GM23338 (cell line): ENCODE results near the gene FAM110A. TPM values are rescaled to one million over a fixed set of nuclear protein-coding genes. Genes with fewer than 3 reads are reported as not detected.

Source experiments
- ATAC-seq: fragments of 200-7000 bp; cut with Tn5 transposase; 3 replicates; pipeline ENCODE4 v1.9.1; 2020
- DNase-seq: peaks from one replicate; pipeline ENCODE4 v3.0.0-alpha.2; 2015; ENCODE audit warnings: low spot score
- H2AFZ ChIP-seq: fragments of 200-600 bp; sonication (generic); 2 replicates; pipeline ENCODE4 v1.8.0; 2016; ENCODE audit warnings: antibody characterized with exemption, mild to moderate bottlenecking, moderate library complexity
- H3F3A ChIP-seq: fragments of 200-600 bp; sonication (generic); replicated peaks from 2 replicates; pipeline ENCODE4 v1.8.0; 2017; ENCODE audit warnings: antibody characterized with exemption, mixed run types, low read depth
- H3K27ac ChIP-seq: fragments of 200-600 bp; sonication (generic); 2 replicates; pipeline ENCODE4 v1.6.1; 2016; ENCODE audit warnings: low read depth
- H3K27me3 ChIP-seq: fragments of 200-600 bp; sonication (generic); 2 replicates; pipeline ENCODE4 v1.8.0; 2016; ENCODE audit warnings: mild to moderate bottlenecking, mixed run types, moderate library complexity; ENCODE audit not compliant: insufficient read depth
- H3K36me3 ChIP-seq: fragments of 200-600 bp; sonication (generic); 2 replicates; pipeline ENCODE4 v1.8.0; 2016; ENCODE audit warnings: mild to moderate bottlenecking; ENCODE audit not compliant: insufficient read depth
- H3K4me1 ChIP-seq: fragments of 200-600 bp; sonication (generic); 2 replicates; pipeline ENCODE4 v1.8.0; 2016; ENCODE audit warnings: mild to moderate bottlenecking, moderate library complexity; ENCODE audit not compliant: insufficient read depth
- H3K4me2 ChIP-seq: fragments of 200-600 bp; sonication (generic); 2 replicates; pipeline ENCODE4 v1.7.1; 2017; ENCODE audit warnings: mixed run types
- H3K4me3 ChIP-seq: fragments of 200-600 bp; sonication (generic); 2 replicates; pipeline ENCODE4 v1.6.1; 2016; ENCODE audit warnings: mixed run types
- H3K79me2 ChIP-seq: fragments of 200-600 bp; sonication (generic); replicated peaks from 2 replicates; pipeline ENCODE4 v1.8.0; 2017; ENCODE audit warnings: mild to moderate bottlenecking; ENCODE audit not compliant: insufficient read depth
- H3K9me2 ChIP-seq: fragments of 200-600 bp; sonication (generic); 2 replicates; pipeline ENCODE4 v1.8.0; 2017; ENCODE audit not compliant: insufficient read depth
- H4K20me1 ChIP-seq: fragments of 200-600 bp; sonication (generic); replicated peaks from 2 replicates; pipeline ENCODE4 v1.8.0; 2017; ENCODE audit warnings: mild to moderate bottlenecking; ENCODE audit not compliant: insufficient read depth
- H3K27ac Mint-ChIP-seq: 2 replicates; pipeline ENCODE4 v1.8.0; 2020; ENCODE audit warnings: inconsistent platforms, mild to moderate bottlenecking, moderate library complexity, mixed read lengths
- H3K27me3 Mint-ChIP-seq: 3 replicates; pipeline ENCODE4 v1.8.0; 2022; ENCODE audit warnings: low read depth, mild to moderate bottlenecking, moderate library complexity, mixed read lengths, inconsistent platforms; ENCODE audit not compliant: insufficient read depth, poor library complexity
- H3K36me3 Mint-ChIP-seq: 3 replicates; pipeline ENCODE4 v1.8.0; 2021; ENCODE audit warnings: low read depth, mild to moderate bottlenecking, inconsistent platforms, moderate library complexity, mixed read lengths
- H3K4me1 Mint-ChIP-seq: 3 replicates; pipeline ENCODE4 v1.8.0; 2020; ENCODE audit warnings: mild to moderate bottlenecking, inconsistent platforms, mixed read lengths
- H3K4me3 Mint-ChIP-seq: 3 replicates; pipeline ENCODE4 v1.8.0; 2021; ENCODE audit warnings: moderate library complexity, mild to moderate bottlenecking, inconsistent platforms, mixed read lengths
- H3K9me3 Mint-ChIP-seq: 3 replicates; pipeline ENCODE4 v1.8.0; 2020; ENCODE audit warnings: moderate library complexity, mild to moderate bottlenecking, inconsistent platforms, mixed read lengths
- CREB1 ChIP-seq: fragments of 250-450 bp; sonication (Bioruptor Pico); IDR thresholded peaks from 2 replicates; pipeline ENCODE4 v1.5.0; 2020; ENCODE audit warnings: low read depth, mild to moderate bottlenecking, moderate library complexity
- EZH2 ChIP-seq: fragments of 200-600 bp; sonication (generic); IDR thresholded peaks from one replicate; pipeline ENCODE4 v1.8.0; 2017; ENCODE audit warnings: antibody characterized with exemption, mild to moderate bottlenecking, low read depth; ENCODE audit not compliant: unreplicated experiment
- EZH2phosphoT487 ChIP-seq: fragments of 200-600 bp; sonication (generic); IDR thresholded peaks from one replicate; pipeline ENCODE4 v1.8.1; 2018; ENCODE audit warnings: antibody characterized with exemption; ENCODE audit not compliant: unreplicated experiment
- NANOG ChIP-seq: IDR thresholded peaks from 2 replicates; pipeline ENCODE4 v1.6.1; 2016; ENCODE audit warnings: antibody characterized with exemption, borderline replicate concordance
- POLR2AphosphoS5 ChIP-seq: IDR thresholded peaks from 2 replicates; pipeline ENCODE4 v1.6.1; 2016; ENCODE audit warnings: antibody characterized with exemption, low read depth
- STAT1 ChIP-seq: IDR thresholded peaks from one replicate; pipeline ENCODE4 v1.6.1; 2016; ENCODE audit warnings: antibody characterized with exemption; ENCODE audit not compliant: unreplicated experiment
- ZNF114 ChIP-seq: fragments of 250-450 bp; sonication (Bioruptor Pico); IDR thresholded peaks from 2 replicates; pipeline ENCODE4 v1.5.0; 2020; ENCODE audit warnings: mild to moderate bottlenecking, moderate library complexity
- ZNF331 ChIP-seq: fragments of 250-450 bp; sonication (Bioruptor Pico); IDR thresholded peaks from 2 replicates; pipeline ENCODE4 v1.5.0; 2020; ENCODE audit warnings: low read depth, mild to moderate bottlenecking, moderate library complexity
- polyA plus RNA-seq: library from polyadenylated mRNA; unstranded; fragments of >200 nt; fragmentation: Nextera tagmentation; extraction: Ambion mirVana; gene quantifications from 2 replicates; pipeline ENCODE4 v1.2.1, GENCODE V29; 2016
- total RNA-seq: library from RNA; depleted of rRNA; stranded (reverse); fragments of >200 nt; shearing (Covaris generic); gene quantifications from 2 replicates; pipeline ENCODE4 v1.2.3, GENCODE V29; 2014
- TF ChIP-seq, protein P1 (sequence below): IDR thresholded peaks from 2 replicates; pipeline ENCODE4 v1.6.1; 2016; ENCODE audit warnings: antibody characterized with exemption
- TF ChIP-seq, protein P2 (sequence below): IDR thresholded peaks from one replicate; pipeline ENCODE4 v1.6.1; 2018; ENCODE audit warnings: antibody characterized with exemption; ENCODE audit not compliant: unreplicated experiment
- TF ChIP-seq, protein P3 (sequence below), 2 experiments: fragments of 200-600 bp in 1 of 2; sonication (generic) in 1 of 2; conservative IDR thresholded peaks; 2 replicates each; pipeline versions ENCODE4 v1.5.1 to v1.6.1; 2016 to 2017; ENCODE audit warnings: antibody characterized with exemption in 2 of 2, low read depth in 2 of 2, mild to moderate bottlenecking in 2 of 2, moderate library complexity in 1 of 2

FAM110A gene
- total and polyA plus RNA-seq, 2 experiments from 2014 or later: 10.7 to 13.7 TPM

DNA sequence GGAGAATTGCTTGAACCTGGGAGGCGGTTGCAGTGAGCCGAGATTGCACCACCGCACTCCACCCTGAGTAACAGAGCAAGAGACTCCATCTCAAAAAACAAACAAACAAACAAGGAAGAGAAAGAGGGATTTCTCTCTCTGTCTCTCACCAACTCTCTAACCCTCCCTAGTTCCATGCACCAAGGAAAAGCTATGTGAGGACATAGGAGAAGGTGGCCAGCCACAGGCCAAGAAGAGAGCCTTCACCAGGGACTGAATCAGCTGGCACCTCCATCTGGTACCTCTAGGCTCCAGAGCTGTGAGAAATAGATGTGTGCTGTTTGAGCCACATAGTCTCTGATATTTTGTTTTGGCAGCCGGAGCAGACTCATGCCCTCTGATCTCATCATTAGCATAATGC, 9.0 kb upstream of the FAM110A start:
- no peaks in the 10 kb centered on the region for H3K27me3 ChIP-seq
- no peaks in the 10 kb centered on the region for H4K20me1 ChIP-seq
- Mint-ChIP-seq H3K36me3 (peaks cover 3% of the 10 kb centered on the region; the same call in 1 of the 3 replicates), H3K9me3 (peaks cover 3% of the 10 kb centered on the region; the same call in 2 of the 3 replicates), H3K27me3 (peaks cover 12% of the 10 kb centered on the region), H3K4me1 (peaks cover 5% of the 10 kb centered on the region), H3K27ac (no peak overlapping the region), H3K4me3 (no peak overlapping the region)
- no peak overlapping the region for H3K4me2 ChIP-seq
- no peaks in the 10 kb centered on the region for H3K4me1 ChIP-seq
- no peaks in the 10 kb centered on the region for H3K36me3 ChIP-seq
- DNase-seq (no peak), ATAC-seq (no peak)
- H3F3A ChIP-seq: no peaks in the 10 kb centered on the region
- H2AFZ ChIP-seq: no peak overlapping the region
- H3K4me3 ChIP-seq: no peak overlapping the region
- TF ChIP-seq POLR2AphosphoS5 (no peak), ZNF331 (CRISPR knock-in tag) (no peak)
- no peaks in the 10 kb centered on the region for H3K79me2 ChIP-seq
- H3K9me2 ChIP-seq: no peaks in the 10 kb centered on the region
- no peak overlapping the region for H3K27ac ChIP-seq

DNA sequence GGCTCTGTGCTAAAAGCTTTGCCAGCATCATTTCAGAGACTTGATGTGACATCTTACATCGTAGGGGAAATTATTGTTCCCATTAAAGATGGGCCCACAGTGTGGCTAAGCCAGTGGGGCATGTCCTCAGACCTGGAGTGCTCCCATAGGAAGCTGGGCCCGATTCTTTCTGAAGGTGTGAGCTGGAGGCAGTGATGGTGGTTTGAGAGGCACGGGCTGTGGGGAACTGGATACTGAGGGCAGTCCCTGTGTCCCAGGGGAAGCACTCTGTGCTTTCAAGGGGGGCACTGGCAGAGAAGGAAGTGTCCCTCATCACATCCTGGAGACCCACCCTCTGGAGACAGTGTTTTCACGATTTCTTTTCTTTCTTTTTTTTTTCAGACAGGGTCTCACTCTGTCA, 8.6 kb upstream of the FAM110A start:
- Histone ChIP-seq H4K20me1 (no peaks in the 10 kb centered on the region), H3K36me3 (no peaks in the 10 kb centered on the region), H3K79me2 (no peaks in the 10 kb centered on the region), H3K4me1 (no peaks in the 10 kb centered on the region), H3F3A (no peaks in the 10 kb centered on the region), H3K4me2 (no peak overlapping the region), H3K27me3 (no peaks in the 10 kb centered on the region), H2AFZ (no peak overlapping the region), H3K4me3 (no peak overlapping the region), H3K9me2 (no peaks in the 10 kb centered on the region), H3K27ac (no peak overlapping the region)
- TF ChIP-seq EZH2phosphoT487 (no peak), STAT1 (no peak), EZH2 (no peak), CREB1 (CRISPR knock-in tag) (no peak), NANOG (no peak), ZNF114 (CRISPR knock-in tag) (no peak), POLR2AphosphoS5 (no peak), ZNF331 (CRISPR knock-in tag) (no peak)
- TF ChIP-seq, protein P1, sequence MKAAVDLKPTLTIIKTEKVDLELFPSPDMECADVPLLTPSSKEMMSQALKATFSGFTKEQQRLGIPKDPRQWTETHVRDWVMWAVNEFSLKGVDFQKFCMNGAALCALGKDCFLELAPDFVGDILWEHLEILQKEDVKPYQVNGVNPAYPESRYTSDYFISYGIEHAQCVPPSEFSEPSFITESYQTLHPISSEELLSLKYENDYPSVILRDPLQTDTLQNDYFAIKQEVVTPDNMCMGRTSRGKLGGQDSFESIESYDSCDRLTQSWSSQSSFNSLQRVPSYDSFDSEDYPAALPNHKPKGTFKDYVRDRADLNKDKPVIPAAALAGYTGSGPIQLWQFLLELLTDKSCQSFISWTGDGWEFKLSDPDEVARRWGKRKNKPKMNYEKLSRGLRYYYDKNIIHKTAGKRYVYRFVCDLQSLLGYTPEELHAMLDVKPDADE: no peak
- TF ChIP-seq, protein P2, sequence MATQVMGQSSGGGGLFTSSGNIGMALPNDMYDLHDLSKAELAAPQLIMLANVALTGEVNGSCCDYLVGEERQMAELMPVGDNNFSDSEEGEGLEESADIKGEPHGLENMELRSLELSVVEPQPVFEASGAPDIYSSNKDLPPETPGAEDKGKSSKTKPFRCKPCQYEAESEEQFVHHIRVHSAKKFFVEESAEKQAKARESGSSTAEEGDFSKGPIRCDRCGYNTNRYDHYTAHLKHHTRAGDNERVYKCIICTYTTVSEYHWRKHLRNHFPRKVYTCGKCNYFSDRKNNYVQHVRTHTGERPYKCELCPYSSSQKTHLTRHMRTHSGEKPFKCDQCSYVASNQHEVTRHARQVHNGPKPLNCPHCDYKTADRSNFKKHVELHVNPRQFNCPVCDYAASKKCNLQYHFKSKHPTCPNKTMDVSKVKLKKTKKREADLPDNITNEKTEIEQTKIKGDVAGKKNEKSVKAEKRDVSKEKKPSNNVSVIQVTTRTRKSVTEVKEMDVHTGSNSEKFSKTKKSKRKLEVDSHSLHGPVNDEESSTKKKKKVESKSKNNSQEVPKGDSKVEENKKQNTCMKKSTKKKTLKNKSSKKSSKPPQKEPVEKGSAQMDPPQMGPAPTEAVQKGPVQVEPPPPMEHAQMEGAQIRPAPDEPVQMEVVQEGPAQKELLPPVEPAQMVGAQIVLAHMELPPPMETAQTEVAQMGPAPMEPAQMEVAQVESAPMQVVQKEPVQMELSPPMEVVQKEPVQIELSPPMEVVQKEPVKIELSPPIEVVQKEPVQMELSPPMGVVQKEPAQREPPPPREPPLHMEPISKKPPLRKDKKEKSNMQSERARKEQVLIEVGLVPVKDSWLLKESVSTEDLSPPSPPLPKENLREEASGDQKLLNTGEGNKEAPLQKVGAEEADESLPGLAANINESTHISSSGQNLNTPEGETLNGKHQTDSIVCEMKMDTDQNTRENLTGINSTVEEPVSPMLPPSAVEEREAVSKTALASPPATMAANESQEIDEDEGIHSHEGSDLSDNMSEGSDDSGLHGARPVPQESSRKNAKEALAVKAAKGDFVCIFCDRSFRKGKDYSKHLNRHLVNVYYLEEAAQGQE: no peak
- TF ChIP-seq, protein P3, sequence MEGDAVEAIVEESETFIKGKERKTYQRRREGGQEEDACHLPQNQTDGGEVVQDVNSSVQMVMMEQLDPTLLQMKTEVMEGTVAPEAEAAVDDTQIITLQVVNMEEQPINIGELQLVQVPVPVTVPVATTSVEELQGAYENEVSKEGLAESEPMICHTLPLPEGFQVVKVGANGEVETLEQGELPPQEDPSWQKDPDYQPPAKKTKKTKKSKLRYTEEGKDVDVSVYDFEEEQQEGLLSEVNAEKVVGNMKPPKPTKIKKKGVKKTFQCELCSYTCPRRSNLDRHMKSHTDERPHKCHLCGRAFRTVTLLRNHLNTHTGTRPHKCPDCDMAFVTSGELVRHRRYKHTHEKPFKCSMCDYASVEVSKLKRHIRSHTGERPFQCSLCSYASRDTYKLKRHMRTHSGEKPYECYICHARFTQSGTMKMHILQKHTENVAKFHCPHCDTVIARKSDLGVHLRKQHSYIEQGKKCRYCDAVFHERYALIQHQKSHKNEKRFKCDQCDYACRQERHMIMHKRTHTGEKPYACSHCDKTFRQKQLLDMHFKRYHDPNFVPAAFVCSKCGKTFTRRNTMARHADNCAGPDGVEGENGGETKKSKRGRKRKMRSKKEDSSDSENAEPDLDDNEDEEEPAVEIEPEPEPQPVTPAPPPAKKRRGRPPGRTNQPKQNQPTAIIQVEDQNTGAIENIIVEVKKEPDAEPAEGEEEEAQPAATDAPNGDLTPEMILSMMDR (conservative IDR thresholded peaks at IDR 0.05; ENCODE audit: low read depth in 2 of 2): no peak
- no peak overlapping the region for H3K4me3 Mint-ChIP-seq
- no peak for DNase-seq
- H3K27me3 Mint-ChIP-seq: peaks cover 10% of the 10 kb centered on the region
- no peak overlapping the region for H3K27ac Mint-ChIP-seq
- ATAC-seq: no peak
- no peaks in the 10 kb centered on the region; the same call in 1 of the 3 replicates for H3K9me3 Mint-ChIP-seq
- H3K4me1 Mint-ChIP-seq: peaks cover 5% of the 10 kb centered on the region
- H3K36me3 Mint-ChIP-seq: peaks cover 3% of the 10 kb centered on the region; the same call in 1 of the 3 replicates
